Keratinocyte (primary cell): Measurements from ENCODE around the gene KRT84. TPM values are rescaled to one million over a fixed set of nuclear protein-coding genes. Genes with fewer than 3 reads are reported as not detected.
A peak's percentile ranks its signal among the peaks of the same experiment; 100 is the strongest.

Experiments
- DNase-seq: peaks from one replicate; pipeline ENCODE4 v3.0.0-alpha.2; 2011; ENCODE audit warnings: low read depth, missing footprints, low spot score
- FAIRE-seq: peaks from 2 replicates; lab custom pipeline; 2011; peaks lifted over from hg19 to GRCh38; lab: Jason Lieb, UNC
- H2AFZ ChIP-seq: 2 replicates; pipeline ENCODE4 v1.6.0; 2012; ENCODE audit warnings: low read length, control low read depth, inconsistent platforms; ENCODE audit not compliant: control insufficient read depth
- H3K27ac ChIP-seq: 2 replicates; pipeline ENCODE4 v1.5.1; 2011; ENCODE audit warnings: low read length; ENCODE audit not compliant: control insufficient read depth, insufficient read depth
- H3K27me3 ChIP-seq: 3 replicates; pipeline ENCODE4 v1.6.0; 2011; ENCODE audit warnings: low read length; ENCODE audit not compliant: control insufficient read depth, insufficient read depth; ENCODE audit errors: extremely low read depth
- H3K36me3 ChIP-seq, 2 experiments: 2 replicates in 1 of 2; 3 replicates in 1 of 2; pipeline ENCODE4 v1.5.1; 2011; ENCODE audit warnings: low read length in 2 of 2, mild to moderate bottlenecking in 1 of 2; ENCODE audit not compliant: control insufficient read depth in 2 of 2, insufficient read depth in 2 of 2; ENCODE audit errors: extremely low read depth in 1 of 2
- H3K4me1 ChIP-seq: 3 replicates; pipeline ENCODE4 v1.5.1; 2011; ENCODE audit warnings: low read length; ENCODE audit not compliant: control insufficient read depth, insufficient read depth; ENCODE audit errors: extremely low read depth
- H3K4me2 ChIP-seq: 3 replicates; pipeline ENCODE4 v1.6.0; 2011; ENCODE audit warnings: low read depth, low read length; ENCODE audit not compliant: control insufficient read depth, insufficient read depth; ENCODE audit errors: extremely low read depth
- H3K4me3 ChIP-seq, 3 experiments: fragments of 200-600 bp in 1 of 3; sonication (generic) in 1 of 3; 2 replicates in 2 of 3; 3 replicates in 1 of 3; pipeline ENCODE4 v1.5.1; 2011 to 2016; ENCODE audit warnings: low read length in 3 of 3, mild to moderate bottlenecking in 3 of 3, control low read depth in 2 of 3, inconsistent platforms in 1 of 3, low read depth in 1 of 3, mixed read lengths in 1 of 3, mixed run types in 1 of 3, moderate library complexity in 1 of 3; ENCODE audit not compliant: control insufficient read depth in 2 of 3, insufficient read depth in 2 of 3; ENCODE audit errors: extremely low read depth in 1 of 3
- H3K79me2 ChIP-seq: 2 replicates; pipeline ENCODE4 v1.6.0; 2012; ENCODE audit warnings: low read length; ENCODE audit not compliant: control insufficient read depth, insufficient read depth
- H3K9ac ChIP-seq: 3 replicates; pipeline ENCODE4 v1.6.0; 2011; ENCODE audit warnings: low read length; ENCODE audit not compliant: control insufficient read depth, insufficient read depth; ENCODE audit errors: extremely low read depth
- H3K9me1 ChIP-seq: 3 replicates; pipeline ENCODE4 v1.6.0; 2011; ENCODE audit warnings: low read length; ENCODE audit not compliant: control insufficient read depth, insufficient read depth; ENCODE audit errors: extremely low read depth
- H3K9me3 ChIP-seq: 2 replicates; pipeline ENCODE4 v1.5.1; 2012; ENCODE audit warnings: low read depth, low read length; ENCODE audit not compliant: control insufficient read depth
- H4K20me1 ChIP-seq: 3 replicates; pipeline ENCODE4 v1.6.0; 2011; ENCODE audit warnings: low read length; ENCODE audit not compliant: control insufficient read depth, insufficient read depth; ENCODE audit errors: extremely low read depth
- CTCF ChIP-seq, 3 experiments: IDR thresholded peaks in 1 of 3; conservative IDR thresholded peaks in 1 of 3; optimal IDR thresholded peaks in 1 of 3; 2 replicates in 2 of 3; 3 replicates in 1 of 3; pipeline versions ENCODE3 to v1.5.1; 2011; ENCODE audit warnings: low read length in 3 of 3, mild to moderate bottlenecking in 3 of 3, moderate library complexity in 2 of 3, control low read depth in 1 of 3, inconsistent platforms in 1 of 3; ENCODE audit not compliant: insufficient read depth in 2 of 3; ENCODE audit errors: extremely low read depth in 1 of 3
- EZH2 ChIP-seq: IDR thresholded peaks from one replicate; pipeline ENCODE4 v1.6.1; 2012; ENCODE audit warnings: inconsistent platforms, mild to moderate bottlenecking, low read length, moderate library complexity
- dilution Hi-C: fragments of 300-500 bp; cut with MboI; formaldehyde crosslinking; loops from one replicate; pipeline ENCODE4 v1.7.0; 2020; ENCODE audit warnings: low sequenced_read_pairs; ENCODE audit not compliant: extremely low pct_ligation_motif_present
- polyA minus RNA-seq, 3 experiments: library from RNA; depleted of rRNA, polyadenylated mRNA; stranded (reverse); fragments of >200 nt; gene quantifications; 1 replicate in 1 of 3; 2 replicates in 1 of 3; 3 replicates in 1 of 3; pipeline ENCODE4 v1.2.3, GENCODE V29; 2011
- polyA plus RNA-seq, 5 experiments: library from polyadenylated mRNA; depleted of rRNA in 3 of 5; stranded (reverse) in 3 of 5; stranded (forward) in 1 of 5; unstranded in 1 of 5; fragments of >200 nt; gene quantifications; 1 replicate in 1 of 5; 2 replicates in 3 of 5; 3 replicates in 1 of 5; pipeline versions ENCODE4 v1.2.1 to v1.2.3, GENCODE V29; 2011 to 2012; ENCODE audit warnings: missing spikeins in 2 of 5, low read depth in 1 of 5, low replicate concordance in 1 of 5

Gene KRT84
- 0.05 to 0.13 TPM (median 0.10 TPM) in 3 replicates for polyA plus RNA-seq
- polyA plus RNA-seq (2011; ENCODE audit: low read depth), result 0.50 TPM
- 0.02 and 0.08 TPM in 2 replicates for polyA plus RNA-seq (2011; cell fraction: cytosol; rRNA removed)
- 0.06 and 0.24 TPM in 2 replicates for polyA plus RNA-seq (2011; cell fraction: nucleus; rRNA removed)
- 0.34 TPM in 1 of 2 replicates, not detected in the other for polyA plus RNA-seq (2012; ENCODE audit: low replicate concordance)
- polyA minus RNA-seq, result 0.20 TPM in 1 of 3 replicates, not detected in the others
- polyA minus RNA-seq (2011; cell fraction: cytosol; rRNA and poly(A)+ RNA removed), result not detected
- polyA minus RNA-seq (2011; cell fraction: nucleus; rRNA and poly(A)+ RNA removed), result 0.21 TPM in 1 of 2 replicates, not detected in the other

- Histone ChIP-seq H3K9ac (no peak within 1 kb of the TSS), H2AFZ (no peak within 1 kb of the TSS), H3K27ac (no peak within 1 kb of the TSS), H4K20me1 (no peaks in the 10 kb centered on the region), H3K27me3 (no peaks in the 10 kb centered on the region), H3K36me3 (no peaks in the 10 kb centered on the region), H3K9me3 (no peaks in the 10 kb centered on the region), H3K4me3 (no peak within 1 kb of the TSS), H3K79me2 (no peaks in the 10 kb centered on the region), H3K4me2 (no peak within 1 kb of the TSS), H3K9me1 (no peaks in the 10 kb centered on the region), H3K4me1 (peaks cover 24% of the 10 kb centered on the region)
- FAIRE-seq (no peak), DNase-seq (no peak)
- no peak for TF ChIP-seq EZH2
- TF ChIP-seq CTCF (optimal IDR thresholded peaks at IDR 0.05 in 1 of 3, IDR thresholded peaks at IDR 0.05 in 1 of 3, conservative IDR thresholded peaks at IDR 0.05 in 1 of 3; ENCODE audit: extremely low read depth in 1 of 3, insufficient read depth in 2 of 3, low read length in 3 of 3), result no peak
- dilution Hi-C loops, result no loop called here
These were observed at the start of gene KRT84 for GRCh38 chr12:52385226-52385702. KRT84 (minus strand) TSS chr12:52385652; CDS start chr12:52385585, 67 bp downstream.

- H3K36me3 ChIP-seq, result peaks cover 0 to 4% of the 10 kb centered on the region in 2 experiments
- no peak for TF ChIP-seq EZH2
- no peak for TF ChIP-seq CTCF (optimal IDR thresholded peaks at IDR 0.05 in 1 of 3, IDR thresholded peaks at IDR 0.05 in 1 of 3, conservative IDR thresholded peaks at IDR 0.05 in 1 of 3; ENCODE audit: extremely low read depth in 1 of 3, insufficient read depth in 2 of 3, low read length in 3 of 3)
- H3K9me1 ChIP-seq, result no peaks in the 10 kb centered on the region
- no peak for DNase-seq
- peak overlapping the region; percentile 89 for H3K27ac ChIP-seq
- H4K20me1 ChIP-seq, result no peaks in the 10 kb centered on the region
- no peak overlapping the region for H2AFZ ChIP-seq
- H3K79me2 ChIP-seq, result peaks cover 2% of the 10 kb centered on the region
- H3K4me1 ChIP-seq, result peaks cover 60% of the 10 kb centered on the region
- FAIRE-seq, result peak; percentile 99
- no peaks in the 10 kb centered on the region for H3K27me3 ChIP-seq
- no peaks in the 10 kb centered on the region for H3K9me3 ChIP-seq
- peak overlapping the region; percentile 67 for H3K9ac ChIP-seq
- H3K4me3 ChIP-seq, result no peak overlapping the region
- H3K4me2 ChIP-seq, result peak overlapping the region; percentile 65
- dilution Hi-C loops, result no loop called here
These were observed 49.5 kb upstream of the KRT84 start for GRCh38 chr12:52434760-52435530.
